Measurements from ENCODE around the gene KRT40.

DNA sequence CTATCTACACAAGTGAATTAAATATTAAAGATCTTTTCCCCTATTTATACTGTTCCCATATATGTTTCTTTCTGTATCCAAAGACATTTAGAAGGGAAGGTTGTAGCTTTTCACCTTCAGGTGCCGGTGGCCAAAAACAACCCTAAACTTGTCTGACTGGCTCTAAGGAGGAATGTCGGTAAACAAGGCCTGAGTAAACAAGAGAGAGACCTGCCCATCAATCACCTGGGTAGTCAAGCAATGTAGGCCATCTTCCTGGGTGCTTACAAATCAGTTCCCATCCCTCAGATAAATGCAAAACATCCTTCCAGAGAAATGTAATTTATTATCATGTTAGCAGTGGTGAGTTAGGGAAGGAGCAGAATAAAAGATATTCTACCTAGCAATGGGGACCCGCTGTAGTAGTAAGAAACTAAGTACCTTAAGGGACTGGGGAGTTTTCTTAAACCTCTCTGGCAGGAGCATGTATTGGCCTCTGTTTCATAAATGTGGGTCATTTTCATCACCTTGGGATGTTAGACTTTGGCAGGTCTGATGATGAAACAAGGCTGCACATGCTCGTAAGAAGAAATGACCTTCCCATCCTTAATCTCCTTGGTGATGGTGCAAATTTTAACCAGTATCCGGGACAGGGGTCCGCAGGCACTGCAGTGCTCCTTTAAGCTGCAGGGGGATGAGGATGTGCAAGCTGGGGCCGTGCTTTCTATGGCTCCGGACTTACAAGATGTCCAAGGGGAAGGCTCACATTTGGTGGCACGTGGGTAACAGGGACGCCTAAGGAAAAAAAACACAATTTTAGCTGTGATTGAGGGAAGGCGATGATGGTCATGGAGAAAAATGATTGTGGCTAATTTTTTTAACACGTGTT lies 25.8 kb downstream of the KRT40 start:
- TF ChIP-seq, protein P1, sequence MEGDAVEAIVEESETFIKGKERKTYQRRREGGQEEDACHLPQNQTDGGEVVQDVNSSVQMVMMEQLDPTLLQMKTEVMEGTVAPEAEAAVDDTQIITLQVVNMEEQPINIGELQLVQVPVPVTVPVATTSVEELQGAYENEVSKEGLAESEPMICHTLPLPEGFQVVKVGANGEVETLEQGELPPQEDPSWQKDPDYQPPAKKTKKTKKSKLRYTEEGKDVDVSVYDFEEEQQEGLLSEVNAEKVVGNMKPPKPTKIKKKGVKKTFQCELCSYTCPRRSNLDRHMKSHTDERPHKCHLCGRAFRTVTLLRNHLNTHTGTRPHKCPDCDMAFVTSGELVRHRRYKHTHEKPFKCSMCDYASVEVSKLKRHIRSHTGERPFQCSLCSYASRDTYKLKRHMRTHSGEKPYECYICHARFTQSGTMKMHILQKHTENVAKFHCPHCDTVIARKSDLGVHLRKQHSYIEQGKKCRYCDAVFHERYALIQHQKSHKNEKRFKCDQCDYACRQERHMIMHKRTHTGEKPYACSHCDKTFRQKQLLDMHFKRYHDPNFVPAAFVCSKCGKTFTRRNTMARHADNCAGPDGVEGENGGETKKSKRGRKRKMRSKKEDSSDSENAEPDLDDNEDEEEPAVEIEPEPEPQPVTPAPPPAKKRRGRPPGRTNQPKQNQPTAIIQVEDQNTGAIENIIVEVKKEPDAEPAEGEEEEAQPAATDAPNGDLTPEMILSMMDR (IDR thresholded peaks at IDR 0.05; ENCODE audit: poor library complexity): no peak
- TF ChIP-seq EZH2 (IDR thresholded peaks at IDR 0.05; ENCODE audit: borderline replicate concordance) (no peak), EZH2phosphoT487 (IDR thresholded peaks at IDR 0.05; ENCODE audit: low read depth, severe bottlenecking, unreplicated experiment) (no peak)

All from hepatocyte (in vitro differentiated cells).